ENCODE data around the gene DNAJC5.
A peak's percentile ranks its signal among the peaks of the same experiment; 100 is the strongest.
"Not testable (repeated sequence)": the region's sequence is repeated elsewhere in the genome, so short reads cannot be mapped to it uniquely, and the experiment has no call there.

The DNAJC5 gene

DNA sequence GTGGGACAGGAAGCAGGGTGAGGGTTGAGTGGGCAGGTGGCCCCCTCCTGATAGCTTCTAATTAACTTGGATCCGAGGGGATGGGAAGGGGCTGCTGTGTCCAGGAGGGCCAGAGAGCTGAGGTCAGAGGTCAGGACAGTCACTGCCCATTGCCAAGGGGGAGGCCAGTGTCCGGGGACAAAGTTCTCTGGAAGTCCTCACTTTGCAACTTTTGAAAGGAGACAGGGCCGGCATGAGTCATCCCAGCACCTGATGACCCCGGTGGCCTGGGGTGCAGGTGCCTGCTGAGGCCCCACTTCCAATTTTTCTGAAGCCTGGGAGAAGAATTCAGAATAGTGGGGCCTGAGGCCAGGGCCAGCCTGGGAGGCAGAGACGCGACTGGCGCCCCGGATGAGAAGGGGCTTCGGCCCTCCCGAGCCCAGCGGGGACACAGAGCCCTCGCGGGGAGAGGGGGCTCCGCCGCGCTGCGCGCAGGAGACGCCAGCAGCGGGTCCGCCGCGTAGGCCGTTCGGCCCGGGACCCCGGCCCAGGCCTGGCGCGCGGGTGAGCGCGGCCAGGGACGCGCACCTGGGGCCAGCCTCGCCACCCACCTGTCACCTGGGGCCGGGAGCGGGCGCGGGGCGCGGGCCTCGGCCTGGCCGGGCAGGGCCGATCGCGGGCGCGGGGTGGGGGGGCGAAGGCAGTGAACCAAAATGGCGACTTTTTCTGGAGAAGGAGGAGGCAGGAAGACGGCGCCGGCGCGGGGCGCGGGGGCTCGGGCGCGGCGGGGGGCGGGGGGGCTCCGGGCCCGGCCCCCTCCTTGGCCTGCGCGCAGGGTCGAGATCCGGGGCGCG is 74.2 kb downstream of the DNAJC5 start:
- peak overlapping the region; percentile 68 for H3K4me3 ChIP-seq (ENCODE audit: low read depth, low read length)
- TF ChIP-seq, protein P1, sequence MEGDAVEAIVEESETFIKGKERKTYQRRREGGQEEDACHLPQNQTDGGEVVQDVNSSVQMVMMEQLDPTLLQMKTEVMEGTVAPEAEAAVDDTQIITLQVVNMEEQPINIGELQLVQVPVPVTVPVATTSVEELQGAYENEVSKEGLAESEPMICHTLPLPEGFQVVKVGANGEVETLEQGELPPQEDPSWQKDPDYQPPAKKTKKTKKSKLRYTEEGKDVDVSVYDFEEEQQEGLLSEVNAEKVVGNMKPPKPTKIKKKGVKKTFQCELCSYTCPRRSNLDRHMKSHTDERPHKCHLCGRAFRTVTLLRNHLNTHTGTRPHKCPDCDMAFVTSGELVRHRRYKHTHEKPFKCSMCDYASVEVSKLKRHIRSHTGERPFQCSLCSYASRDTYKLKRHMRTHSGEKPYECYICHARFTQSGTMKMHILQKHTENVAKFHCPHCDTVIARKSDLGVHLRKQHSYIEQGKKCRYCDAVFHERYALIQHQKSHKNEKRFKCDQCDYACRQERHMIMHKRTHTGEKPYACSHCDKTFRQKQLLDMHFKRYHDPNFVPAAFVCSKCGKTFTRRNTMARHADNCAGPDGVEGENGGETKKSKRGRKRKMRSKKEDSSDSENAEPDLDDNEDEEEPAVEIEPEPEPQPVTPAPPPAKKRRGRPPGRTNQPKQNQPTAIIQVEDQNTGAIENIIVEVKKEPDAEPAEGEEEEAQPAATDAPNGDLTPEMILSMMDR (IDR thresholded peaks at IDR 0.05; ENCODE audit: low read depth, low read length, missing control alignments): no peak
- no peak for DNase-seq (ENCODE audit: low read depth)

DNA sequence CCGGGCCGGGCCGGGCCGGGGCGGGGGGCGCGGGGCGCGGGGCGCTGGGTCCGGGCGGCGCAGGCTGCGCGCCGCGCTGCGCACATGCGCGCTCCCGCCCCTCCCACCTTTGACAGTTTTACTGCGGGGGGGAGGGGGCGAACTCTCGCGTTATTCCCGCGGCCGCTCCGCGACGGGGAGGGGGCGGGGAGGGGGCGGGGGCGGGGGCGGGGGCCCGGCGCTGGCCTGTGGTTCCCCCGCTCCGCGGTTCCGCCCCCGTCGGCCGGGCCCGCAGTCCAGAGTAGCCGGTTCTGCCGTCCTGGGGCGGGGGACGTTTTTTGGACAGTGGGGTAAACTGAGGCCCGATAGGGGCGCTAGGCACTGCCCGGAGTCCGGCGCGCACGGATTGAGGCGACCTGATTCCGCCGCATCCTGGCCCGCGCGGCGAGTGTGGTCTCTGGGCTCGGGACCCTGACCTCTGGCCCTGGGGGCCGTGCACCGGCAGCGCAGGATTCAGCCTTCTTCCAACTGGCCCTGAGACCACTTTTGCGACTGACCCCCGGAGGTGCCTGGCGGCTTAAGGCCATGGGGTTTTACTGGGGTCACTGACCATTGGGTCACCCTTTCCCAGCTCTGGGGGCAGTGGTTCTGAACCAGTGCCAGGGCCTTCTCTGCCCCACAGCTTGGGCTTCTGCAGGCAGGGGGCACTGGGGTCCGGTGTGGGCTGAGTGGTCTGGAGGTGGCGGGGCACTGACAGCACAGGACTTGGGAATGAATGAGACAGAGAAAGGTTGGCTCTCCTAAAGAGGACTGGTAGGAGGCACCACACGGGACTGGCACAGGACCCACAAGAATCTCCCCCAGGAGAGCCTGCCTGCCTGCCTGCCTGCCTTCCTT is 75.2 kb downstream of the DNAJC5 start, which contains the start of gene ZNF512B:
TSS of gene ZNF512B (minus strand) at position 93 of the 876 bp plus-strand sequence. CDS start 1,980 bp downstream, outside the sequence.
- peak within 1 kb of the TSS; percentile 68 for H3K4me3 ChIP-seq (ENCODE audit: low read depth, low read length)
- TF ChIP-seq, protein P1 (IDR thresholded peaks at IDR 0.05; ENCODE audit: low read depth, low read length, missing control alignments): no peak
- no peak for DNase-seq (ENCODE audit: low read depth)

DNA sequence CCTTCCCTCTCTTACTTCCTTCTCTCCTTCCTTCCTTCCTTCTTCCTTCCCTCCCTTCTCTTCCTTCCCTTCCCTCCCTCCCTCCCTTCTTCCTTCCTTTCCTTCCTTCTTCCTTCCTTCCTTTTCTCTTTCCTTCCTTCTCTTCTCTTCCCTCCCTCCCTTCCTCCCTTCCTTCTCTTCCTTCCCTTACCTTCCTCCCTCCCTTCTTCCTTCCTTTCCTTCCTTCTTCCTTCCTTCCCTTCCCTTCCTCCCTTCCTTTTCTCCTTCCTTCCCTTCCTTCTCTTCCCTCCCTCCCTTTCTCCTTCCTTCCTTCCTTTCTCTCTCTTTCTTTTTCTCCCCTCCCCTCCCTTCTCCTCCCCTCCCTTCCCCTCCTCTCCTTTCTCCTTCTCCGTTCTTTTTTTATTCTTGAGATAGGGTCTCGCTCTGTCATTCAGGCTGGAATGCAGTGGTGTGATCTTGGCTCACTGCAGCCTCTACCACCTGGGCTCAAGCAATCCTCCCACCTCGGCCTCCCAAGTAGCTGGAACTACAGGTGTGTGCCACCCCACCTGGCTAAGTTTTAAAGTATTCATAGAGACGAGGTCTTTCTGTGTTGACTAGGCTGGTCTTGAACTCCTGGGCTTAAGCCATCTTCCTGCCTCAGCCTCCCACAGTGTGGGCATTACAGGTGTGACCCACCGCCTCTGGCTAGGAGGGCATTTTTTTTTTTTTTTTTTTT is 75.9 kb downstream of the DNAJC5 start:
- H3K4me3 ChIP-seq (ENCODE audit: low read depth, low read length): no peak overlapping the region
- TF ChIP-seq, protein P1 (IDR thresholded peaks at IDR 0.05; ENCODE audit: low read depth, low read length, missing control alignments): no peak
- DNase-seq (ENCODE audit: low read depth): no peak

DNA sequence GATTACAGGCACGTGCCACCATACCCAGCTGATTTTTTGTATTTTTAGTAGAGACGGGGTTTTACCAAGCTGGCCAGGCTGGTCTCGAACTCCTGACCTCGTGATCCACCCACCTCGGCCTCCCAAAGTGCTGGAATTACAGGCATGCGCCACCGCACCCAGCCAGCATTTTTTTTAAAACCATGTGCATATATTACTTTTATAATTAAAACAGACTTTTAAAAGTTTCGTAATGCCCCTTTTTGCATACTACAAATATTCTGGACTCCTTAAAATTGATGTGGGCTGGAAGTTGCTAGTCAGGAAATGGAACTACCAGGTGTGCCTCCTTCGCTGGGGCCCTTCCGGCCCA is 77.0 kb downstream of the DNAJC5 start:
- not testable (repeated sequence) for H3K4me3 ChIP-seq (ENCODE audit: low read depth, low read length); DNase-seq (ENCODE audit: low read depth)

DNA sequence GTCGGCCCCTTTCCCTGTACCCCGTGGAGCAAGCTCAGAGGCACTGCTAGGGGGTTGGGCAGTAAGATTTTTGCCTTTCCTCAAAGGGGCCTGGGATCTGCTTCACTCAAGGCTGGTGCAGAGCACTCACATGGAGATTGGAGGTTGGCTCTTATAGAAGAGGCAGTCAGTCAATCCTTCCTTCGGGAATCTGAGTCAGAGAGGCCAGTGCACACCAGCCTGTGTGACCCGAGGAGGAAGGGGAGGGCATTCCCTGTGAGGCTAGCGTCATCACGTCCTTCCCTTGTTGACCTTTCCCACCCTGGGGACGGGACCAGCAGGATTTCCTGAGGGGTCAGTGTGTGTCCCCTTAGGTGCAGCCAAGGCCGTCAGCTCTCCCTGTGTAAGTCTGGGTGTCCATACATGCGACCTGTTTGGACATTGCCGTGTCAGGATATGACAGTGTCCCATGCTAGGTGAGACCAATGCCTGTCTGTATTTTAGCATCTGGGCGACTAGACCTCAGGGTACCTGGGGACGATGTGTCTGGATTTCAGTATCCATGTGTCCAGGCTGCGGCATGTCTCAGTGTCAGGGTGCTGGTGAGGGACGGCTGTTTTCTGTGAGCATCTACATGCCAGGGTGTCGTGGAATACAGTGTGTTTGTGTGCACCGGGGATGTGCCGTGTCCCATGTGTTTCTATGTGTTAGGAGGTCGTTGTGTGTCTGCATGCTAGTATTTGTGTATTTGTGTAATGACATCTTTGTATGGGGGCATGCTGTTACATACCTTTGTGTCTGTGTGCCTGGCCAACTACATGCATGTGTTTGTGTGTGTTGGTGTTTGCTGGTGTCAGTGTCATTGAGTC is 77.6 kb downstream of the DNAJC5 start:
- TF ChIP-seq, protein P1 (IDR thresholded peaks at IDR 0.05; ENCODE audit: low read depth, low read length, missing control alignments): no peak
- H3K4me3 ChIP-seq (ENCODE audit: low read depth, low read length): no peak overlapping the region
- DNase-seq (ENCODE audit: low read depth): no peak

DNA sequence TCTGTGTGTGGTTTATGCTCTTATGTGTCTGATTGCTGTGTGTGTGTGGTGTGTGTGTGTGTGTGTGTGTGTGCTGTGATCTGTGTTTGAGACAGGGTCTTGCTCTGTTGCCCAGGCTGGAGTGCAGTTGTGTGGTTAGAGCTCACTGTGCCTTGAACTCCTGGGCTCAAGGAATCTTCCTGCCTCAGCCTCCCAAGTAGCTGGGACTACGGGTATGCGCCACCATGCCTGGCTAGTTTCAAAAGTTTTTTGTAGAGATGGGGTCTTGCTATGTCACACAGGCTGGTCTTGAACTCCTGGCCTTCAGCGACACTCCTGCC is 78.2 kb downstream of the DNAJC5 start:
- DNase-seq (ENCODE audit: low read depth): no peak
- no peak overlapping the region for H3K4me3 ChIP-seq (ENCODE audit: low read depth, low read length)
- TF ChIP-seq, protein P1 (IDR thresholded peaks at IDR 0.05; ENCODE audit: low read depth, low read length, missing control alignments): no peak
